Left lung (tissue), 10 donors: ENCODE results near the gene C3AR1. TPM values are rescaled to one million over a fixed set of nuclear protein-coding genes. Genes with fewer than 3 reads are reported as not detected.
A peak's percentile ranks its signal among the peaks of the same experiment; 100 is the strongest.
"Not testable (repeated sequence)": the region's sequence is repeated elsewhere in the genome, so short reads cannot be mapped to it uniquely, and the experiment has no call there.

ENCODE experiments used
- ATAC-seq: fragments of 200-7000 bp; cut with Tn5 transposase; one replicate; pipeline ENCODE4 v1.9.1; 2020; ENCODE audit warnings: moderate library complexity
- DNase-seq, 4 donors: peaks; one replicate each; pipeline ENCODE4 v3.0.0-alpha.2; 2013 to 2020
- H3K27ac ChIP-seq, 2 donors: fragments of 200-600 bp; sonication (generic) in 1 of 2; one replicate each; pipeline versions ENCODE4 v1.5.0 to v1.8.0; 2020 to 2021
- H3K27me3 ChIP-seq, 2 donors: fragments of 200-600 bp; sonication (generic) in 1 of 2; one replicate each; pipeline versions ENCODE4 v1.5.0 to v1.8.0; 2020 to 2021
- H3K36me3 ChIP-seq, 2 donors: fragments of 200-600 bp; sonication (generic) in 1 of 2; one replicate each; pipeline versions ENCODE4 v1.5.0 to v1.8.0; 2020 to 2021
- H3K4me1 ChIP-seq, 2 donors: fragments of 200-600 bp; one replicate each; pipeline ENCODE4 v1.8.0; 2021
- H3K4me3 ChIP-seq, 2 donors: fragments of 200-600 bp; sonication (generic) in 1 of 2; one replicate each; pipeline versions ENCODE4 v1.5.0 to v1.8.0; 2020 to 2021; ENCODE audit warnings: mild to moderate bottlenecking in 1 of 2
- H3K9me3 ChIP-seq, 2 donors: fragments of 200-600 bp; sonication (generic) in 1 of 2; one replicate each; pipeline versions ENCODE4 v1.5.0 to v1.8.0; 2020 to 2021
- intact Hi-C, 2 donors: fragments of 100-400 bp; cut with DNase I; formaldehyde crosslinking; loops; one replicate each; pipeline versions ENCODE4 v1.11.2 to v1.14.2; 2022
- polyA plus RNA-seq, 6 donors: library from polyadenylated mRNA; unstranded; fragments of 120-200 nt; gene quantifications; one replicate each; pipeline ENCODE4 v1.2.1, GENCODE V29; 2013; ENCODE audit not compliant: insufficient read length in 6 of 6
- total RNA-seq, 2 donors: library from RNA; stranded (reverse); fragmentation: NEBNext Ultra II Directional; extraction: Animal tissue kit (Norgen Biotek cat#: 25700); gene quantifications; one replicate each; pipeline ENCODE4 v1.2.1, GENCODE V29; 2021
- TF ChIP-seq, protein P1 (sequence below), 2 donors: fragments of 200-600 bp; sonication (generic) in 1 of 2; IDR thresholded peaks; one replicate each; pipeline versions ENCODE4 v1.5.0 to v1.8.0; 2021; ENCODE audit warnings: antibody characterized with exemption in 2 of 2
- donor health status: DM: no; HTN: yes; CAD: no.
- donor health status: DM: no; HTN: no; CAD: no.

Gene C3AR1
- total and polyA plus RNA-seq, 8 donors, result 3.0 to 66.4 (median 4.5) TPM

DNA sequence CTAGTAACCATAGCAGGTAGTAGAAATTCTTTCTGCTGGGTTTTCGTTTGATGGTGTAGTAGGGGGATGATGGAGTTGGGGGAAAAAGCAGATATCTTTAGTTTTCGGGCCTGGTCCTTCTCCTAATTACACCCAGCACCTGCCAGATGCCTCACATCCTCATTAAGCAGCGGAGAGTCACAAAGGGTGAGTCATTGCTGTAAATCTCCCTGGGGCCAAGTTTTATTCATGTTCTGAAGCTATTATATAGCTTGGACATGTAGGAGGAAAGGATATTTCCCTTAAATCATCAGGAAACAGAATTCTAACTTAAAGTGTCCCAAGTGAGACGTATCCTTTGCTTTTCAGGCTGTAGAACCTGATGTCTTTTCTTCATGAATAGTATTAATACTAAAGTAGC, 11.0 kb upstream of the C3AR1 start:
- H3K4me3 ChIP-seq, result no peak overlapping the region
- no peaks in the 10 kb centered on the region for H3K9me3 ChIP-seq
- no peak overlapping the region for H3K27ac ChIP-seq
- H3K36me3 ChIP-seq, result no peaks in the 10 kb centered on the region
- ATAC-seq (no peak), DNase-seq (no peak)
- H3K27me3 ChIP-seq, result no peaks in the 10 kb centered on the region
- TF ChIP-seq, protein P1, sequence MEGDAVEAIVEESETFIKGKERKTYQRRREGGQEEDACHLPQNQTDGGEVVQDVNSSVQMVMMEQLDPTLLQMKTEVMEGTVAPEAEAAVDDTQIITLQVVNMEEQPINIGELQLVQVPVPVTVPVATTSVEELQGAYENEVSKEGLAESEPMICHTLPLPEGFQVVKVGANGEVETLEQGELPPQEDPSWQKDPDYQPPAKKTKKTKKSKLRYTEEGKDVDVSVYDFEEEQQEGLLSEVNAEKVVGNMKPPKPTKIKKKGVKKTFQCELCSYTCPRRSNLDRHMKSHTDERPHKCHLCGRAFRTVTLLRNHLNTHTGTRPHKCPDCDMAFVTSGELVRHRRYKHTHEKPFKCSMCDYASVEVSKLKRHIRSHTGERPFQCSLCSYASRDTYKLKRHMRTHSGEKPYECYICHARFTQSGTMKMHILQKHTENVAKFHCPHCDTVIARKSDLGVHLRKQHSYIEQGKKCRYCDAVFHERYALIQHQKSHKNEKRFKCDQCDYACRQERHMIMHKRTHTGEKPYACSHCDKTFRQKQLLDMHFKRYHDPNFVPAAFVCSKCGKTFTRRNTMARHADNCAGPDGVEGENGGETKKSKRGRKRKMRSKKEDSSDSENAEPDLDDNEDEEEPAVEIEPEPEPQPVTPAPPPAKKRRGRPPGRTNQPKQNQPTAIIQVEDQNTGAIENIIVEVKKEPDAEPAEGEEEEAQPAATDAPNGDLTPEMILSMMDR (IDR thresholded peaks at IDR 0.05), result no peak
- peaks cover 0 to 44% of the 10 kb centered on the region in 2 donors for H3K4me1 ChIP-seq
- intact Hi-C loops, result no loop called here

DNA sequence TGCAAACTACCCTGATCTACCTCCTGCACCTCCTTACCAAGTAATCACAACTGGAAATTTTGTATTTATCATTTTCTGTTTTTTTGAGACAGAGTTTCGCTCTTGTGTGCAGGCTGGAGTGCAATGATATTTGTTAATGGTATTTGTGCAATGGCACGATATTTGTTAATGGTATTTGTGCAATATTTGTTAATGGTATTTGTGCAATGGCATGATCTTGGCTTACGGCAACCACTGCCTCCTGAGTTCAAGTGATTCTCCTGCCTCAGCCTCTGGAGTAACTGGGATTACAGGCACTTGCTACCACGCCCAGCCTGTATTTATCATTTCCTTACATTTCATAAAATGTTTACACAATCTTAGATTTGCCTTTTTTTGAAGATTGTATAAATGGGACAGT, 10.2 kb upstream of the C3AR1 start:
- Histone ChIP-seq H3K27me3 (no peaks in the 10 kb centered on the region), H3K36me3 (no peaks in the 10 kb centered on the region), H3K27ac (peak overlapping the region in 1 of 2 donors; percentile 20), H3K4me3 (no peak overlapping the region), H3K9me3 (no peaks in the 10 kb centered on the region), H3K4me1 (peaks cover 0 to 44% of the 10 kb centered on the region in 2 donors)
- intact Hi-C loops, result no loop called here
- TF ChIP-seq, protein P1 (IDR thresholded peaks at IDR 0.05), result no peak
- ATAC-seq (no peak), DNase-seq (no peak)

DNA sequence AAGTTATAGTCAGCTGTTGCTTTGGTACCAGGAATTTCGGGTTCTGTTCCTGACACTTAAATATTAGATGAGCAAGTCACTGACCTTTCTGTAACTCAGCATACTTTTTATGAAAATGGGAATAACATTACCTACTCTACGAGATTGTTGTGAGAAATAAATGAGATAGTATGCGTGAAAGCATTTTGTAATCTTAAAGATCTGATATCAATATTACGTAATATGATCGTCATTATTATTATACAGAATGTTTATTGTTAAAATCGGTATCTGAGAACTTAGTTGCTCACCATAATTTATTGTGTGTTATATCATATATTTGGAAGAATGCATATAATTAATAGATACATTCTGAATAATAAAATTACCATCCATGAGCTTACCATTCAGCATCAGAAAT, 9.8 kb upstream of the C3AR1 start:
- Histone ChIP-seq H3K4me3 (no peak overlapping the region), H3K4me1 (peaks cover 0 to 42% of the 10 kb centered on the region in 2 donors), H3K27me3 (no peaks in the 10 kb centered on the region), H3K36me3 (no peaks in the 10 kb centered on the region), H3K27ac (peak overlapping the region in 1 of 2 donors; percentile 20), H3K9me3 (no peaks in the 10 kb centered on the region)
- no peak for DNase-seq
- intact Hi-C loops, result no loop called here
- ATAC-seq, result no peak
- TF ChIP-seq, protein P1 (IDR thresholded peaks at IDR 0.05), result no peak

DNA sequence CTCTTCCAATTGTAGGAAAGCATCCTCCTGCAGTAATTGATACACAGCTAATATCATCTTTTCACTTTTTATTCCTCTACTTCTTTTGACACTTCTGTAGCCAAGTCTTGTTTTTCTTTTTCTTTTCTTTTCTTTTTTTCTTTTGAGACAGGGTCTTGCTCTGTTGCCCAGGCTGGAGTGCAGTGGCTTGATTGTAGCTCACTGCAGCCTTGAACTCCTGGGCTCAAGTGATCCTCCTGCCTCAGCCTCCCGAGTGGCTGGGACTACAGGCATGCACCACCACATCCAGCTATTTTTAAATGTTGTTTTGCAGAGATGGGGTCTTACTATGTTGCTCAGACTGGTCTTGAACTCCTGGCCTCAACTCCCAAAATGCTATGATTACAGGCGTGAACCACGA, 5.7 kb upstream of the C3AR1 start:
- H3K4me3 ChIP-seq, H3K36me3 ChIP-seq, H3K27ac ChIP-seq, DNase-seq, intact Hi-C loops, H3K9me3 ChIP-seq, ATAC-seq, H3K27me3 ChIP-seq: not testable (repeated sequence)
- H3K4me1 ChIP-seq, result peaks cover 0 to 36% of the 10 kb centered on the region in 2 donors

DNA sequence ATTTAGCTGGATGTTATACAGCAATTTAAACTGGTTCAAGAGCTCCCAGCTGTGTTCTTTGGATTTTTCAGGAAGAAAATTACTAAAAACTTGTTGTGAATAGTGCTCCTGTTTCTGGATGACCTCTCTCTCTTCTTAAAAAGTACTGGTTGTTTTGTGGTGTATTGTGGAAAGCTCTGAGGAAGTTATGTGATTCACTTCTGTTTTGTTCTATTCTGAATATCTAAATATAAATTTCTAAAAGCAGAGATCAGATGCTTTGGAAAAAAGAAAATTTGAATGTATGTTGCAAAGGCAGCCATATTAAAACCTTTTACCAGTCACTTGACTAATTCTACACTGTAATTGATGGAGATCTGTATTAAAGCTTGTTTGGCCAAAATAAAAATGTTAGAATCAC, 3.4 kb upstream of the C3AR1 start:
- no peaks in the 10 kb centered on the region for H3K36me3 ChIP-seq
- ATAC-seq, result no peak
- no peaks in the 10 kb centered on the region for H3K9me3 ChIP-seq
- H3K27ac ChIP-seq, result peak overlapping the region in 1 of 2 donors; percentile 66
- peaks cover 0 to 37% of the 10 kb centered on the region in 2 donors for H3K4me1 ChIP-seq
- TF ChIP-seq, protein P1 (IDR thresholded peaks at IDR 0.05), result no peak
- DNase-seq, result no peak
- no peaks in the 10 kb centered on the region for H3K27me3 ChIP-seq
- no peak overlapping the region for H3K4me3 ChIP-seq
- intact Hi-C loops, result no loop called here

DNA sequence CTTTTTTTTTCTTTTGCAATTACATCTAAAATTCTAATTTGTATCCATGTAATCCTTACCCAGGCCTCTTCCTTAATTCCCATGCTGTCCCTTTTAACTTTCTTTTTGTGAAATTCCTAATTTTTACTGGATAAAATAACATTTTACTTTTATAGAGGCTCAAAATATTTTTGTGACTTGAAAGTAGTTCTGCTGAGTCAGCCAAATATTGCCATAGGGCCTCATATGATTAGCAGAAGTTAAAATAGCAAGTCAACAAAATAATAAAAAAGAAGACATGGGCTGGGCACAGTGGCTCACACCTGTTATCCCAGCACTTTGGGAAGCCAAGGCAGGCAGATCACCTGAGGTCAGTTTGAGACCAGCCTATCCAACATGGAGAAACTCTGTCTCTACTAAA, 2.0 kb downstream of the C3AR1 start:
- ATAC-seq (no peak), DNase-seq (no peak)
- peak overlapping the region; percentile 67 to 90 for H3K27ac ChIP-seq
- H3K9me3 ChIP-seq, result no peaks in the 10 kb centered on the region
- peaks cover 0 to 12% of the 10 kb centered on the region in 2 donors for H3K36me3 ChIP-seq
- TF ChIP-seq, protein P1 (IDR thresholded peaks at IDR 0.05), result no peak
- H3K27me3 ChIP-seq, result no peaks in the 10 kb centered on the region
- H3K4me3 ChIP-seq, result peak overlapping the region in 1 of 2 donors; percentile 42
- H3K4me1 ChIP-seq, result peaks cover 0 to 65% of the 10 kb centered on the region in 2 donors
- intact Hi-C loops, result no loop called here
